GM10248 (cell line): ENCODE data around the gene GTF2IRD1.

Experiments
- CTCF ChIA-PET: fragments of 300-600 bp; sonication (Branson Sonifier 250); formaldehyde crosslinking; extraction: SDS; loops from one replicate; lab custom pipeline; 2021; ENCODE audit warnings: antibody characterized with exemption; lab: Yijun Ruan, JAX
- POLR2A ChIA-PET: fragments of 350-650 bp; sonication (Branson Sonifier 250); formaldehyde crosslinking; extraction: SDS; loops from one replicate; lab custom pipeline; 2020; ENCODE audit warnings: antibody characterized with exemption; lab: Yijun Ruan, JAX
- DNase-seq: peaks from one replicate; pipeline ENCODE4 v3.0.0; 2012; ENCODE audit errors: extremely low spot score
- CTCF ChIP-seq: IDR thresholded peaks from 2 replicates; pipeline ENCODE4 v1.5.1; 2012; ENCODE audit warnings: mild to moderate bottlenecking, low read depth; ENCODE audit errors: extremely low read depth, missing control alignments, control extremely low read depth

The GTF2IRD1 gene

GRCh38 chr7:74475243-74475986, 21.7 kb downstream of the GTF2IRD1 start:
- CTCF ChIA-PET, result interaction anchor here (1.4 kb wide), 1 partner anchor 22 kb away, joined by 3 read pairs; no protein-coding TSS in a partner anchor
- TF ChIP-seq CTCF, result no peak
- DNase-seq, result no peak
- POLR2A ChIA-PET, result no interaction called here

GRCh38 chr7:74475987-74476350, 22.3 kb downstream of the GTF2IRD1 start:
- DNase-seq, result no peak
- ChIA-PET CTCF (no interaction called here), POLR2A (no interaction called here)
- TF ChIP-seq CTCF, result no peak

- ChIA-PET POLR2A (no interaction called here), CTCF (no interaction called here)
- TF ChIP-seq CTCF, result no peak
- DNase-seq, result no peak
Observed at GRCh38 chr7:74476626-74477025, 22.9 kb downstream of the GTF2IRD1 start.

GRCh38 chr7:74478671-74479065, 25.0 kb downstream of the GTF2IRD1 start:
- DNase-seq, result no peak
- TF ChIP-seq CTCF, result no peak
- ChIA-PET CTCF (interaction anchor here (1.3 to 1.4 kb wide), 2 partner anchors 23 to 29 kb away, joined by 3 read pairs; no protein-coding TSS in a partner anchor), POLR2A (no interaction called here)

GRCh38 chr7:74479066-74479781, 25.5 kb downstream of the GTF2IRD1 start:
- ChIA-PET POLR2A (no interaction called here), CTCF (interaction anchor here (1.3 kb wide), 1 partner anchor 23 kb away, joined by 3 read pairs; no protein-coding TSS in a partner anchor)
- no peak for TF ChIP-seq CTCF
- DNase-seq, result no peak

GRCh38 chr7:74479961-74480829, 26.5 kb downstream of the GTF2IRD1 start:
- ChIA-PET CTCF (no interaction called here), POLR2A (no interaction called here)
- DNase-seq, result peak; percentile 56
- TF ChIP-seq CTCF, result no peak
